ENCODE measurements around the gene MFAP2.

GRCh38 chr1:17017435-17017834 is 37.0 kb upstream of the MFAP2 start:
- TF ChIP-seq CEBPB (IDR thresholded peaks at IDR 0.05) (no peak), RAD21 (IDR thresholded peaks at IDR 0.05; ENCODE audit: low read depth) (no peak), MAX (IDR thresholded peaks at IDR 0.05) (no peak), TCF12 (IDR thresholded peaks at IDR 0.05; ENCODE audit: low read depth) (no peak), REST (IDR thresholded peaks at IDR 0.05; ENCODE audit: low read depth) (no peak), TAF1 (IDR thresholded peaks at IDR 0.05; ENCODE audit: low read depth) (no peak), EP300 (IDR thresholded peaks at IDR 0.05; ENCODE audit: borderline replicate concordance) (no peak), FOXM1 (IDR thresholded peaks at IDR 0.05; ENCODE audit: borderline replicate concordance, low read depth) (no peak), EGR1 (IDR thresholded peaks at IDR 0.05) (no peak)
